H1 (cell line): Measurements from ENCODE around the gene PRR19. TPM values are rescaled to one million over a fixed set of nuclear protein-coding genes. Genes with fewer than 3 reads are reported as not detected.

Experiments used
- BACH1 ChIP-seq: IDR thresholded peaks from 2 replicates; pipeline ENCODE4 v1.6.1; 2012; ENCODE audit warnings: low read length, improper control_type of control experiment
- BRCA1 ChIP-seq: IDR thresholded peaks from 2 replicates; pipeline ENCODE4 v1.6.1; 2012; ENCODE audit warnings: low read depth, low read length, improper control_type of control experiment
- CEBPB ChIP-seq: IDR thresholded peaks from 2 replicates; pipeline ENCODE4 v1.6.1; 2012; ENCODE audit warnings: low read depth, low read length
- CHD7 ChIP-seq: fragments of 300-600 bp; sonication (generic); IDR thresholded peaks from 2 replicates; pipeline ENCODE4 v1.7.1; 2012; ENCODE audit warnings: low read length, moderate library complexity, mild to moderate bottlenecking, inconsistent platforms; ENCODE audit not compliant: insufficient replicate concordance
- FOSL1 ChIP-seq: IDR thresholded peaks from 2 replicates; pipeline ENCODE4 v1.6.1; 2011; ENCODE audit warnings: mild to moderate bottlenecking, low read depth, low read length, moderate library complexity; ENCODE audit not compliant: insufficient read depth
- PHF8 ChIP-seq: fragments of 200-600 bp; sonication (generic); conservative IDR thresholded peaks from 2 replicates; pipeline ENCODE4 v1.7.1; 2012; ENCODE audit warnings: low read depth, mild to moderate bottlenecking, inconsistent platforms, low read length, moderate library complexity
- POU5F1 ChIP-seq: IDR thresholded peaks from 2 replicates; pipeline ENCODE4 v1.6.1; 2011; ENCODE audit warnings: low read depth, mild to moderate bottlenecking, low read length, moderate library complexity
- SP4 ChIP-seq: IDR thresholded peaks from 2 replicates; pipeline ENCODE4 v1.6.1; 2012; ENCODE audit warnings: low read length, inconsistent platforms
- SRF ChIP-seq: IDR thresholded peaks from 2 replicates; pipeline ENCODE4 v1.6.1; 2011; ENCODE audit warnings: mild to moderate bottlenecking, low read depth, low read length, moderate library complexity
- USF2 ChIP-seq: IDR thresholded peaks from 2 replicates; pipeline ENCODE4 v1.6.1; 2011; ENCODE audit warnings: low read length, improper control_type of control experiment
- polyA plus RNA-seq, 7 experiments: library from polyadenylated mRNA; depleted of rRNA in 3 of 7; stranded (reverse) in 5 of 7; unstranded in 2 of 7; fragments of >200 nt in 5 of 7; fragments of 200-250 nt in 2 of 7; gene quantifications; 1 replicate in 5 of 7; 2 replicates in 1 of 7; 4 replicates in 1 of 7; pipeline versions ENCODE4 v1.2.1 to v1.2.3, GENCODE V29; 2011 to 2013; ENCODE audit warnings: missing spikeins in 2 of 7, mixed read lengths in 2 of 7
- total RNA-seq: library from RNA; stranded (reverse); fragmentation: NEBNext Ultra II Directional; extraction: Animal tissue kit (Norgen Biotek cat#: 25700); gene quantifications from 2 replicates; pipeline ENCODE4 v1.2.1, GENCODE V29; 2021

Gene PRR19
- total and polyA plus RNA-seq, 2 of the 8 experiments (the other 6 are each of a cell fraction or from before 2014, with no cell fraction given), result 7.2 to 7.5 TPM

- peak; percentile 50 for TF ChIP-seq BACH1
- TF ChIP-seq PHF8, result 0 out of 2 replicates have a peak, but pooled peaks have one; percentile 17
- no peak for TF ChIP-seq FOSL1
- TF ChIP-seq SP4, result no peak
- no peak for TF ChIP-seq SRF
- TF ChIP-seq POU5F1, result no peak
- TF ChIP-seq CHD7, result no peak
- TF ChIP-seq CEBPB, result no peak
- no peak for TF ChIP-seq USF2
- TF ChIP-seq BRCA1, result no peak
Measured at GRCh38 chr19:42313096-42313839, 11.3 kb downstream of the PRR19 start, which contains the start of gene TMEM145 (continued).
